GM18508 (cell line): ENCODE measurements around the gene NFRKB.
"Not testable (repeated sequence)": the region's sequence is repeated elsewhere in the genome, so short reads cannot be mapped to it uniquely, and the experiment has no call there.

Source experiments
- ATAC-seq: cut with Tn5 transposase; IDR thresholded peaks from one replicate; pipeline ENCODE4 v1.9.1; 2021; ENCODE audit warnings: moderate number of reproducible peaks; ENCODE audit not compliant: insufficient read depth, unreplicated experiment

NFRKB gene

DNA sequence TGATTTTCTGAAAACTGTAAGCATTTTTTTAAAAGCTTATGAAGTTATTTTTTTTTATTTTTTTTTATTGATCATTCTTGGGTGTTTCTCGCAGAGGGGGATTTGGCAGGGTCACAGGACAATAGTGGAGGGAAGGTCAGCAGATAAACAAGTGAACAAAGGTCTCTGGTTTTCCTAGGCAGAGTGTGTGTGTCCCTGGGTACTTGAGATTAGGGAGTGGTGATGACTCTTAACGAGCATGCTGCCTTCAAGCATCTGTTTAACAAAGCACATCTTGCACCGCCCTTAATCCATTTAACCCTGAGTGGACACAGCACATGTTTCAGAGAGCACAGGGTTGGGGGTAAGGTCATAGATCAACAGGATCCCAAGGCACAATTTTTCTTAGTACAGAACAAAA lies 48.0 kb downstream of the NFRKB start:
- ATAC-seq = not testable (repeated sequence)

DNA sequence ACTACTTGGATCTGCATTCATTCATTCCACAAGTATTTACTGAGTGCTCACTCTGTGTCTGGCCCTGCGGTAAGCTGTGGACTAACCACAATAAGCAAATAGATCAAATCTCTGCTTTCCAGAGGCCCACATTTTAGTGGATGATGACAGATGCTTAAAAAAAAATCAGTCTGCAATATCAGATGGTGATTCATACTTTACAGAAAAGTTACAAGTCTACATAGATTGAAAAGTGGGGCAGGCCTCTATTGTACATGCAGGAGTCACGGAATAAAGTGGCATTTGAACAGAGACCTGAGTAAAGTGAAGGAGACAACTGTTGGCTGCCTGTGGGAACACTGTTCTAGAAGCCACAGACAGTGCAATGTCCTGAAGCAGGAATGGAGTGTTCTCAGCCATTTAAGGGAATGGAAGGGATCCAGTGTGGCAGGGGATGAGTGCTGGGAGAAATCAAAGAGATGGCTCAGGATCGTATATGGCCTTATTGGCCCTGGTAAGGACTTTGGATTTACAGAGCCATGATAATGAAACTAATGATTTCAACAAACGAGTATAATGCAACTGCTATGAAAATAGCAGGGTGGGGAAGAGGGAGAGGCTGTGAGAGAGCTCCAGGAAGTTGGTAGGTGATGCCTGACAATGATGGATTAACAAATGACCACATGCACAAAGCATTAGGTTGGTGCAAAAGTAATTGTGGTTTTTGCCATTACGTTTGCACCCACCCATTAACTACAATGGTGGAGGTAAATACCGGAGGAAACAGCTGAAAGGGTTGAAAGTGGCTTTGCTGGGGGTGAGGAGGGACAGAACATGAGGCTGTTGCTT lies 48.7 kb downstream of the NFRKB start:
- ATAC-seq = no peak
